ENCODE results near the gene GTF2A1. TPM values are rescaled to one million over a fixed set of nuclear protein-coding genes. Genes with fewer than 3 reads are reported as not detected.

GTF2A1 gene
- total RNA-seq, 2 donors from 2014 or later = 21.4 to 25.5 TPM

- no peaks in the 10 kb centered on the region for H3K36me3 ChIP-seq
- ATAC-seq (ENCODE audit: insufficient number of reproducible peaks, low FRiP score, low read depth) = no peak
Measured at GRCh38 chr14:81132468-81132867, 88.3 kb downstream of the GTF2A1 start.

GRCh38 chr14:81129242-81129641 is 91.5 kb downstream of the GTF2A1 start:
- Histone ChIP-seq H3K4me3 (no peak overlapping the region), H3K27me3 (replicated peaks; ENCODE audit: insufficient read depth) (no peaks in the 10 kb centered on the region), H3K4me1 (ENCODE audit: control insufficient read depth in 1 of 2, low read depth in 2 of 2) (no peaks in the 10 kb centered on the region), H3K36me3 (no peaks in the 10 kb centered on the region), H3K9me3 (no peaks in the 10 kb centered on the region), H3K27ac (no peak overlapping the region)
- TF ChIP-seq CTCF (IDR thresholded peaks at IDR 0.05) = no peak
- no peak for DNase-seq (ENCODE audit: low spot score)
- no peak for ATAC-seq (ENCODE audit: insufficient number of reproducible peaks, low FRiP score, low read depth)

More at GRCh38 chr14:81132468-81132867, 88.3 kb downstream of the GTF2A1 start:
- Histone ChIP-seq H3K4me1 (ENCODE audit: control insufficient read depth in 1 of 2, low read depth in 2 of 2) (no peaks in the 10 kb centered on the region), H3K27me3 (replicated peaks; ENCODE audit: insufficient read depth) (no peaks in the 10 kb centered on the region), H3K9me3 (no peaks in the 10 kb centered on the region), H3K4me3 (no peak overlapping the region), H3K27ac (no peak overlapping the region)
- DNase-seq (ENCODE audit: low spot score) = no peak
- TF ChIP-seq CTCF (IDR thresholded peaks at IDR 0.05) = no peak

GRCh38 chr14:81127785-81128184 is 93.0 kb downstream of the GTF2A1 start:
- no peak for DNase-seq (ENCODE audit: low spot score)
- H3K4me1 ChIP-seq (ENCODE audit: control insufficient read depth in 1 of 2, low read depth in 2 of 2) = no peaks in the 10 kb centered on the region
- H3K27ac ChIP-seq = no peak overlapping the region
- no peak for TF ChIP-seq CTCF (IDR thresholded peaks at IDR 0.05)
- H3K9me3 ChIP-seq = no peaks in the 10 kb centered on the region
- H3K27me3 ChIP-seq (replicated peaks; ENCODE audit: insufficient read depth) = no peaks in the 10 kb centered on the region
- ATAC-seq (ENCODE audit: insufficient number of reproducible peaks, low FRiP score, low read depth) = no peak
- H3K36me3 ChIP-seq = no peaks in the 10 kb centered on the region
- no peak overlapping the region for H3K4me3 ChIP-seq

- no peak for TF ChIP-seq CTCF (IDR thresholded peaks at IDR 0.05)
- H3K9me3 ChIP-seq = no peaks in the 10 kb centered on the region
- H3K27me3 ChIP-seq (replicated peaks; ENCODE audit: insufficient read depth) = no peaks in the 10 kb centered on the region
- H3K4me1 ChIP-seq (ENCODE audit: control insufficient read depth in 1 of 2, low read depth in 2 of 2) = no peaks in the 10 kb centered on the region
- no peaks in the 10 kb centered on the region for H3K36me3 ChIP-seq
- ATAC-seq (ENCODE audit: insufficient number of reproducible peaks, low FRiP score, low read depth) = no peak
- no peak for DNase-seq (ENCODE audit: low spot score)
- no peak overlapping the region for H3K27ac ChIP-seq
- H3K4me3 ChIP-seq = no peak overlapping the region
Measured at GRCh38 chr14:81125536-81125935, 95.2 kb downstream of the GTF2A1 start.

Other genes with a start within 250 kb of the GTF2A1 start
- 10 to 100 TPM in 1 of 2 donors, 1 to 10 TPM in 1; 8.1 to 10.4 TPM for gene STON2, start 179.4 kb upstream of the GTF2A1 start, total RNA-seq

All from thoracic aorta (tissue), 2 donors.